BJ (cell line): ENCODE measurements around the gene CCNL2. TPM values are rescaled to one million over a fixed set of nuclear protein-coding genes. Genes with fewer than 3 reads are reported as not detected.

Source experiments
- CTCF ChIA-PET: fragments of 350-600 bp; formaldehyde crosslinking; extraction: SDS; loops from one replicate; lab custom pipeline; 2021; ENCODE audit warnings: antibody characterized with exemption, inconsistent platforms; lab: Yijun Ruan, JAX
- POLR2A ChIA-PET: fragments of 300-600 bp; sonication (Branson Sonifier 250); formaldehyde crosslinking; extraction: SDS; loops from one replicate; lab custom pipeline; 2021; ENCODE audit warnings: antibody characterized with exemption; lab: Charles Lee
- DNase-seq: peaks from one replicate; pipeline ENCODE4 v3.0.0-alpha.2; 2011; ENCODE audit warnings: low read depth
- H3K27me3 ChIP-seq: 2 replicates; pipeline ENCODE4 v1.6.0; 2011; ENCODE audit warnings: low read length; ENCODE audit not compliant: control insufficient read depth, insufficient read depth
- H3K36me3 ChIP-seq: 2 replicates; pipeline ENCODE4 v1.5.1; 2011; ENCODE audit warnings: low read length; ENCODE audit not compliant: control insufficient read depth, insufficient read depth
- H3K4me3 ChIP-seq: 2 replicates; pipeline ENCODE4 v1.5.1; 2011; ENCODE audit warnings: low read depth, mild to moderate bottlenecking, control low read depth, low read length
- polyA plus RNA-seq: library from polyadenylated mRNA; depleted of rRNA; stranded (reverse); fragments of >200 nt; gene quantifications from 2 replicates; pipeline ENCODE4 v1.2.3, GENCODE V29; 2011
- TF ChIP-seq, protein P1 (sequence below): IDR thresholded peaks from 2 replicates; pipeline ENCODE4 v1.5.1; 2011; ENCODE audit warnings: low read depth, mild to moderate bottlenecking, control low read depth, inconsistent platforms, low read length, moderate library complexity; ENCODE audit not compliant: insufficient read depth

The CCNL2 gene
- polyA plus RNA-seq, 1 experiment, result 175 TPM

DNA sequence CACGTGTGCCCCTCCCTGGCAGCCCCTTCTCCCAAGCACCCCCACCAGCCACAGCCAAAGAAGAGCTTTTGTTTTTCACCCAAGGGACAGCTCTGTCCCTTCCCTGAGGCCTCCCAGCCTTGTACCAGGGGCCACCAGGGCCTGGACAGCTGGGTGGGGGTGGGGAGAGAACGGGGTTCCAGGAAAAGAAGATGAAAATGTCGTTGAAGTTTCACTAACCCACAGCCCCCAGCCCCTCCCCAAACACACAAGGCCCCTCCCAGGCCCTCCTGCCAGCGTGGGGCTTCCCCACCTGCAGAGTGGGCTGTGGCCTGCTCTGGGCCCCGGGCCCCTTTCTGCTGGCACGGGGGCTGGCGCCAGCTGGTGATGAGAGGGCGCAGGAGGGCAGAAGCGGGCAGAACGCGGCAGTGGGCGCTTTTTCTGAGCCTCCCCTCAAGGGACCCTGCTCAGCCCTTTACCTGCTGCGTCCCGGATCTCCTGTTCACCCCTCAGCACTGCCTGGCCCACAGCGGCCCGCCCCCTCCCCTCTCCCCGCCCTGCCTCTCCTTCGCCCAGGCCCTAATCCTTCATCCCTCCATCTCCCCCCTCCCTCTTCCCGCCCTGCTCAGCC is 27.5 kb upstream of the CCNL2 start:
- Histone ChIP-seq H3K36me3 (no peaks in the 10 kb centered on the region), H3K27me3 (no peaks in the 10 kb centered on the region), H3K4me3 (no peak overlapping the region)
- CTCF ChIA-PET, result no interaction called here
- POLR2A ChIA-PET, result no interaction called here
- no peak for DNase-seq
- TF ChIP-seq, protein P1, sequence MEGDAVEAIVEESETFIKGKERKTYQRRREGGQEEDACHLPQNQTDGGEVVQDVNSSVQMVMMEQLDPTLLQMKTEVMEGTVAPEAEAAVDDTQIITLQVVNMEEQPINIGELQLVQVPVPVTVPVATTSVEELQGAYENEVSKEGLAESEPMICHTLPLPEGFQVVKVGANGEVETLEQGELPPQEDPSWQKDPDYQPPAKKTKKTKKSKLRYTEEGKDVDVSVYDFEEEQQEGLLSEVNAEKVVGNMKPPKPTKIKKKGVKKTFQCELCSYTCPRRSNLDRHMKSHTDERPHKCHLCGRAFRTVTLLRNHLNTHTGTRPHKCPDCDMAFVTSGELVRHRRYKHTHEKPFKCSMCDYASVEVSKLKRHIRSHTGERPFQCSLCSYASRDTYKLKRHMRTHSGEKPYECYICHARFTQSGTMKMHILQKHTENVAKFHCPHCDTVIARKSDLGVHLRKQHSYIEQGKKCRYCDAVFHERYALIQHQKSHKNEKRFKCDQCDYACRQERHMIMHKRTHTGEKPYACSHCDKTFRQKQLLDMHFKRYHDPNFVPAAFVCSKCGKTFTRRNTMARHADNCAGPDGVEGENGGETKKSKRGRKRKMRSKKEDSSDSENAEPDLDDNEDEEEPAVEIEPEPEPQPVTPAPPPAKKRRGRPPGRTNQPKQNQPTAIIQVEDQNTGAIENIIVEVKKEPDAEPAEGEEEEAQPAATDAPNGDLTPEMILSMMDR, result no peak

DNA sequence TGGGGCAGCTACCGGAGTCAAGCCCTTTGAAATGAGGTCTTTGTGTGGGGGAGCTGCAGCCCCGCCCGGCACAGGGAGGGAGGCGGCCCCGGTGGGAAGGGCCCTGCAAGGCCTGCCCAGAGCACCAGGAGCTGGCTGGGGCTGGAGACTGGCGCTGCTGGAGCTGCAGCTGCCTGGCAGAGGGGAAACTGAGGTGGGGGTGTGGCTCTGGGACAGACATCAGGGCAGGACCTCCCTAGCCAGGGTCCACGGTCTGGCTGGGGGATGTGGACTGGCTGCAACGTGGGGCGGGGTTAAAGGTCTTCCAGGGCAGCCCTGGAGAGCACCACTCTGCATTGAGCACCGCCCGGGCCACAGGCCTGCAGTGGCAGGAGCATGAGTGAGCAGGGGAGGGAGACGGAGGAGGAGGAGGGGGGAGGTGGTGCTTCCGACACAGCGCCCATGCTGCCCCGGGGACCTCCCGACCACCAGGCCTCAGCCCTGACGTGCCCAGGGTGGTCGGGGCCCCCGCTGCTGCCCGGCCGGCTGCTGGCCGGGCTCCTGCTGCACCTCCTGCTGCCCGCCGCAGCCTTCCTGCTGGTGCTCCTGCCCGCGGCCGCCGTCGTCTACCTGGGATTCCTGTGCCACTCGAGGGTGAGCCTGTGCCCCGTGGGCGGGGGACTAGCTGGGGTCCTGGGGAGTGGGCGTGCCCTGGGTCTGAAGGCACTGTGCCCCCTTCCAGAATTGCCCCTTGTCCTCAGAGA is 26.8 kb upstream of the CCNL2 start:
- no peak for DNase-seq
- POLR2A ChIA-PET, result no interaction called here
- H3K36me3 ChIP-seq, result no peaks in the 10 kb centered on the region
- TF ChIP-seq, protein P1, result no peak
- H3K27me3 ChIP-seq, result no peaks in the 10 kb centered on the region
- H3K4me3 ChIP-seq, result no peak overlapping the region
- CTCF ChIA-PET, result interaction anchor here (0.6 kb wide), 1 partner anchor 27 kb away, joined by 3 read pairs; the partner anchor contains the start of gene CCNL2

DNA sequence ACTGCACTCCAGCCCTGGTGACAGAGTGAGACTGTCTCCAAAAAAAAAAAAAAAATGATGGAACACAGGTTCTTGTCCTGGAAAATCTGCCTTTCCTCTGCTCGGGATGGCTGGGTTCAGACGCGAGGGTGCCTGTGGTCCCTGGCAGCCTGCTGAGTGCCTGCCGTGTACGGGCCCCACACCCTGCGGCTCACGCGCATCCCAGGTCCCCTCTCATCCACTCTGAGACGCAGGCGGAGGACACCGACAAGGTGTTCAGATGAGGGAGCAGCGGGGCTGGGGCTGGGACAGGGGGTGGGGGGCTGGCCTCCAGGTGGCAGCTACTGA is 26.3 kb upstream of the CCNL2 start:
- TF ChIP-seq, protein P1, result no peak
- ChIA-PET POLR2A (no interaction called here), CTCF (no interaction called here)
- DNase-seq, result no peak
- Histone ChIP-seq H3K36me3 (no peaks in the 10 kb centered on the region), H3K4me3 (no peak overlapping the region), H3K27me3 (no peaks in the 10 kb centered on the region)

DNA sequence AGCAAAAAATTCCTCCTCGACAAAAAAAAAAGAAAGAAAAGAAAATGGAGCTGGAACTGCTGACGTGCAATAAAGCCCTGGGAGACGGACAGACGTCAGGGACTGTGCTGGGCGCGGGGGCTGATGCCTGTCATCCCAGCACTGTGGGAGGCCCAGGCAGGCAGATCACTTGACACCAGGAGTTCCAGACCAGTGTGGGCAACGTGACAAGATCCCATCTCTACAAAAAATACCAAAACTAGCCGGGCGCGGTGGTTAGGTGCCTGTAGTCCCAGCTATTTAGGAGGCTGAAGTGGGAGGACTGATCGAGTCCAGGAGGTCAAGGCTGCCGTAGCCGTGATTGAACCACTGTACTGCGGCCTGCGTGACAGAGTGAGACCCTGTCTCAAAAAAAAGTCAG is 25.6 kb upstream of the CCNL2 start:
- TF ChIP-seq, protein P1, result no peak
- no peaks in the 10 kb centered on the region for H3K36me3 ChIP-seq
- H3K4me3 ChIP-seq, result no peak overlapping the region
- H3K27me3 ChIP-seq, result no peaks in the 10 kb centered on the region
- POLR2A ChIA-PET, result no interaction called here
- no peak for DNase-seq
- CTCF ChIA-PET, result interaction anchor here (0.9 kb wide), 1 partner anchor 13 kb away, joined by 3 read pairs; no protein-coding TSS in a partner anchor

DNA sequence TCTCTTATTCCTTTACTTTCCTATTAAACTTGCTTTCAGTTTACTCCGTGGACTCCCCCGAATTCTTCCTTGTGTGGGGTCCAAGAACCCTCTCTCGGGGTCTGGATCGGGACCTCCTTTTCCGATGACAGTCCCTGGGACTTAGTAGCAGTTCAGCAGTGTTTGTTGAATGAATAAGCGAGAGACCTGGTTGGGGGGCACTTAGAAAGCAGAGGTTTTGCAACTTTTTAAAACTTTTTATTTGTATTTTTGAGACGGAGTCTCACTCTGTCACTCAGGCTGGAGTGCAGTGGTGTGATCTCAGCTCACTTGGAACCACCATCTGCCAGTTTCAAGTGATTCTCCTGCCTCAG is 24.1 kb upstream of the CCNL2 start:
- no peak for DNase-seq
- POLR2A ChIA-PET, result no interaction called here
- no peak overlapping the region for H3K4me3 ChIP-seq
- no peaks in the 10 kb centered on the region for H3K36me3 ChIP-seq
- TF ChIP-seq, protein P1, result no peak
- H3K27me3 ChIP-seq, result no peaks in the 10 kb centered on the region
- CTCF ChIA-PET, result no interaction called here
